GM18951 (cell line): ENCODE data around the gene TOMM22.

Experiments used
- POLR2A ChIP-seq: IDR thresholded peaks from 4 replicates; pipeline ENCODE4 v1.6.1; 2011; ENCODE audit warnings: mild to moderate bottlenecking; ENCODE audit not compliant: insufficient read length, insufficient read depth; ENCODE audit errors: extremely low read depth
- in situ Hi-C: fragments of 300-500 bp; cut with MboI; formaldehyde crosslinking; loops from one replicate; pipeline ENCODE4 v1.12.0; 2022; ENCODE audit warnings: low sequenced_read_pairs, mixed read lengths, inconsistent platforms; ENCODE audit not compliant: unreplicated experiment

Gene TOMM22

GRCh38 chr22:38727530-38728451 lies 46.0 kb downstream of the TOMM22 start:
- in situ Hi-C loops: no loop called here
- TF ChIP-seq POLR2A: no peak

- TF ChIP-seq POLR2A: no peak
- in situ Hi-C loops: no loop called here
Measured at GRCh38 chr22:38728871-38729796, 47.4 kb downstream of the TOMM22 start.

GRCh38 chr22:38729946-38730345 lies 48.2 kb downstream of the TOMM22 start:
- TF ChIP-seq POLR2A: no peak
- in situ Hi-C loops: no loop called here

- in situ Hi-C loops: no loop called here
- no peak for TF ChIP-seq POLR2A
Measured at GRCh38 chr22:38730411-38730871, 48.7 kb downstream of the TOMM22 start.

- TF ChIP-seq POLR2A: no peak
- in situ Hi-C loops: no loop called here
Measured at GRCh38 chr22:38731703-38732161, 50.0 kb downstream of the TOMM22 start.

DNA sequence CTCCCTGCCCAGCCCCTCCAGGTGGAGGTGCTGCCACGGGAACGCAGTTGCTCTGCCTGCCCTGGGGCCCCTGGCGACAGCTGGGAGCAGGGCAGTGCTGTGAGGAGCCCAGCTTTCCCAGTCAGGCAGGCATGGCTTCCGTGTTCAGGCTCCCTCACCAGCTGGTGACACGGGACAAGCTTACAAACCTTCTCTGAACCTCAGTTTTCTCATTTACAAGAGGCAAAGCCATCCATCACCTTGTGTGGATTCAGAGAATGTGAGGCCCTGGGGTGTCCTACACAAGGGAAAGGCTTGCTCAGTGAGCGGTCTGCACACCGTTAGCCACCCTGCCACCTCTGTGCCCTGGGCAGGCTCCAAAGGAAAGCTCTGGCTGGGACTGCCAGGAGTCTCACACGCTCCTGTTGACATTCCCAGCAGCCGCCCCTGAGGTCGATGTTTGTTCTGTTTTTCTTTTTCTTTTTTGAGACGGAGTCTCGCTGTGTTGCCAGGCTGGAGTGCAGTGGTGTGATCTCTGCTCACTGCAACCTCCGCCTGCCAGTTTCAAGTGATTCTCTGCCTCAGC lies 50.6 kb downstream of the TOMM22 start:
- no peak for TF ChIP-seq POLR2A
- in situ Hi-C loops: no loop called here

- peak; percentile 6 for TF ChIP-seq POLR2A
- in situ Hi-C loops: no loop called here
Measured at GRCh38 chr22:38733329-38733723, 51.6 kb downstream of the TOMM22 start.

- in situ Hi-C loops: no loop called here
- no peak for TF ChIP-seq POLR2A
Measured at GRCh38 chr22:38733724-38734381, 52.1 kb downstream of the TOMM22 start.

GRCh38 chr22:38734421-38735100 lies 52.8 kb downstream of the TOMM22 start:
- in situ Hi-C loops: no loop called here
- TF ChIP-seq POLR2A: no peak
